ENCODE results near the gene IER2. TPM values are rescaled to one million over a fixed set of nuclear protein-coding genes. Genes with fewer than 3 reads are reported as not detected.
A peak's percentile ranks its signal among the peaks of the same experiment; 100 is the strongest.
"Not testable (repeated sequence)": the region's sequence is repeated elsewhere in the genome, so short reads cannot be mapped to it uniquely, and the experiment has no call there.

Gene IER2
- total RNA-seq, 4 donors from 2014 or later, result 72.2 to 229 (median 85.6) TPM

- Histone ChIP-seq H3K4me1 (peaks cover 0 to 10% (median 0%) of the 10 kb centered on the region in 4 donors), H3K27me3 (no peaks in the 10 kb centered on the region), H3K9me3 (no peaks in the 10 kb centered on the region), H3K4me3 (no peak overlapping the region), H3K27ac (peak overlapping the region in 1 of 4 donors; percentile 27), H3K36me3 (no peaks in the 10 kb centered on the region)
- peak in 2 of 3 donors; percentile 55 to 68 for DNase-seq
- TF ChIP-seq POLR2A (IDR thresholded peaks at IDR 0.05) (no peak), CTCF (IDR thresholded peaks at IDR 0.05) (no peak)
Measured at GRCh38 chr19:13181747-13182388, 31.7 kb downstream of the IER2 start.

GRCh38 chr19:13184926-13185325 is 34.7 kb downstream of the IER2 start:
- H3K4me3 ChIP-seq, H3K27me3 ChIP-seq, H3K36me3 ChIP-seq, H3K27ac ChIP-seq, DNase-seq, H3K9me3 ChIP-seq: not testable (repeated sequence)
- H3K4me1 ChIP-seq, result peaks cover 0 to 10% (median 0%) of the 10 kb centered on the region in 4 donors

GRCh38 chr19:13185763-13186657 is 35.8 kb downstream of the IER2 start:
- peaks cover 0 to 10% (median 0%) of the 10 kb centered on the region in 4 donors for H3K4me1 ChIP-seq
- not testable (repeated sequence) for H3K4me3 ChIP-seq, H3K36me3 ChIP-seq, H3K27ac ChIP-seq, DNase-seq, H3K27me3 ChIP-seq, H3K9me3 ChIP-seq

GRCh38 chr19:13186688-13187087 is 36.5 kb downstream of the IER2 start:
- H3K4me1 ChIP-seq, result peaks cover 0 to 12% (median 0%) of the 10 kb centered on the region in 4 donors
- not testable (repeated sequence) for H3K27me3 ChIP-seq, H3K9me3 ChIP-seq, H3K4me3 ChIP-seq, DNase-seq, H3K36me3 ChIP-seq, H3K27ac ChIP-seq

- Histone ChIP-seq H3K27me3 (no peaks in the 10 kb centered on the region), H3K4me3 (no peak overlapping the region), H3K27ac (no peak overlapping the region), H3K9me3 (no peaks in the 10 kb centered on the region), H3K4me1 (peaks cover 0 to 11% (median 0%) of the 10 kb centered on the region in 4 donors), H3K36me3 (no peaks in the 10 kb centered on the region)
- no peak for DNase-seq
- TF ChIP-seq POLR2A (IDR thresholded peaks at IDR 0.05) (no peak), CTCF (IDR thresholded peaks at IDR 0.05) (no peak)
Measured at GRCh38 chr19:13187419-13187818, 37.2 kb downstream of the IER2 start.

GRCh38 chr19:13189600-13189999 is 39.4 kb downstream of the IER2 start:
- H3K9me3 ChIP-seq, result no peaks in the 10 kb centered on the region
- TF ChIP-seq POLR2A (IDR thresholded peaks at IDR 0.05) (no peak), CTCF (IDR thresholded peaks at IDR 0.05) (no peak)

More at GRCh38 chr19:13189600-13189999, 39.4 kb downstream of the IER2 start:
- no peak overlapping the region for H3K27ac ChIP-seq
- DNase-seq, result no peak
- no peaks in the 10 kb centered on the region for H3K27me3 ChIP-seq
- no peaks in the 10 kb centered on the region for H3K36me3 ChIP-seq
- no peak overlapping the region for H3K4me3 ChIP-seq
- peaks cover 0 to 10% (median 0%) of the 10 kb centered on the region in 4 donors for H3K4me1 ChIP-seq
